ENCODE results near the gene CDR2L.

CDR2L gene

DNA sequence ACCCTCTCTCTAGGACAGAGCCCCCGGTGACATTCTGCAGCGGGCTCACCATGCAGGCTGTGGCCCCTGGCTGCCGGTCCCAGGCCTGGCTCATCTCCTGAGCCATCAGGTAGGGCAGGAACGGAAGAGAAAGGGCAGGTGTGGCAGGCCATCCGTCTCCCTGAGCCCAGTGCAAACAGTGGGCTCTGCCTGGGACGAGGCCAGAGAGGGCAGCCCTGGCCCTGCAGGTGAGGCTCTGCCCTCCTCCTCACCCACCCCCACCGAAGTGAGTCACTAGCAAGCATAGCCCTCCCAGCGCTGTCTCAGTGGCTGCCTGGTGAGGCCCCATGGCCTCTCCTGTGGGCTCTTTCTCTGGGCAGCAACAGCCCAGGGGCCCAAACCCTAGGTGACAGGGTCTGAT, 37.2 kb upstream of the CDR2L start:
- peaks cover 6% of the 10 kb centered on the region for H3K27me3 ChIP-seq (ENCODE audit: control insufficient read depth, low read length)
- TF ChIP-seq EZH2phosphoT487 (IDR thresholded peaks at IDR 0.05; ENCODE audit: borderline replicate concordance, low read length): no peak
- TF ChIP-seq, protein P1, sequence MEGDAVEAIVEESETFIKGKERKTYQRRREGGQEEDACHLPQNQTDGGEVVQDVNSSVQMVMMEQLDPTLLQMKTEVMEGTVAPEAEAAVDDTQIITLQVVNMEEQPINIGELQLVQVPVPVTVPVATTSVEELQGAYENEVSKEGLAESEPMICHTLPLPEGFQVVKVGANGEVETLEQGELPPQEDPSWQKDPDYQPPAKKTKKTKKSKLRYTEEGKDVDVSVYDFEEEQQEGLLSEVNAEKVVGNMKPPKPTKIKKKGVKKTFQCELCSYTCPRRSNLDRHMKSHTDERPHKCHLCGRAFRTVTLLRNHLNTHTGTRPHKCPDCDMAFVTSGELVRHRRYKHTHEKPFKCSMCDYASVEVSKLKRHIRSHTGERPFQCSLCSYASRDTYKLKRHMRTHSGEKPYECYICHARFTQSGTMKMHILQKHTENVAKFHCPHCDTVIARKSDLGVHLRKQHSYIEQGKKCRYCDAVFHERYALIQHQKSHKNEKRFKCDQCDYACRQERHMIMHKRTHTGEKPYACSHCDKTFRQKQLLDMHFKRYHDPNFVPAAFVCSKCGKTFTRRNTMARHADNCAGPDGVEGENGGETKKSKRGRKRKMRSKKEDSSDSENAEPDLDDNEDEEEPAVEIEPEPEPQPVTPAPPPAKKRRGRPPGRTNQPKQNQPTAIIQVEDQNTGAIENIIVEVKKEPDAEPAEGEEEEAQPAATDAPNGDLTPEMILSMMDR (IDR thresholded peaks at IDR 0.05; ENCODE audit: low read depth, low read length, poor library complexity, severe bottlenecking): no peak

DNA sequence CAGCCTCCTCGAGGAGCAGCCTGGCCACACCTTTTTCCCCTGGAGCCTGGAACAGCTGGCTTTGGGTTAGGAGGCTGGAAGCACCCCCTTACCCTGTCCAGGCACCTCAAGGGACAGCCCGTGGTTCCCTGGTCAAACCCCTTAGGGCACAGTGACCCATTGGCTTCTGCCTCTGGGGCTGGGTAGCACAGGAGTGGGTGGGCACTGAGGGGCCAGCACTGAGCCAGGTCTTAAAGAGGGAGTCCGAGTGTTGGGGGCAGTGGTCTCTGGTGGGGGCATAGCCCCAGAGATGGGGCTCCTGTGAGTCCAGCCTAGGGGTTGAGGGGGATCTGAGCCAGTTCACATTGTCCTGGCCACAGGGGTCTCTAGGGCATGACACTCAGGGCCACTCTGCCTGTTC, 36.4 kb upstream of the CDR2L start:
- Histone ChIP-seq H3K36me3 (ENCODE audit: control insufficient read depth, low read length) (no peaks in the 10 kb centered on the region), H3K4me3 (ENCODE audit: low read length) (no peak overlapping the region), H3K27me3 (ENCODE audit: control insufficient read depth, low read length) (no peaks in the 10 kb centered on the region), H4K20me1 (ENCODE audit: control insufficient read depth, insufficient read depth, low read depth, low read length) (no peaks in the 10 kb centered on the region), H3F3A (ENCODE audit: control insufficient read depth, insufficient read depth) (no peaks in the 10 kb centered on the region), H3K9me2 (replicated peaks; ENCODE audit: control insufficient read depth, low read length) (no peaks in the 10 kb centered on the region), H3K9me3 (ENCODE audit: control insufficient read depth, insufficient read depth, low read length) (no peaks in the 10 kb centered on the region), H3K4me2 (ENCODE audit: low read length) (no peak overlapping the region), H3K79me2 (ENCODE audit: control insufficient read depth, low read length) (no peaks in the 10 kb centered on the region), H3K4me1 (ENCODE audit: control insufficient read depth, low read length) (no peaks in the 10 kb centered on the region), H3K27ac (ENCODE audit: low read depth, low read length) (no peak overlapping the region)
- TF ChIP-seq, protein P1 (IDR thresholded peaks at IDR 0.05; ENCODE audit: low read depth, low read length, poor library complexity, severe bottlenecking): no peak
- TF ChIP-seq EZH2phosphoT487 (IDR thresholded peaks at IDR 0.05; ENCODE audit: borderline replicate concordance, low read length): no peak

More for the DNA sequence above, 37.2 kb upstream of the CDR2L start:
- Histone ChIP-seq H3F3A (ENCODE audit: control insufficient read depth, insufficient read depth) (no peaks in the 10 kb centered on the region), H4K20me1 (ENCODE audit: control insufficient read depth, insufficient read depth, low read depth, low read length) (no peaks in the 10 kb centered on the region), H3K4me3 (ENCODE audit: low read length) (no peak overlapping the region), H3K9me3 (ENCODE audit: control insufficient read depth, insufficient read depth, low read length) (no peaks in the 10 kb centered on the region), H3K79me2 (ENCODE audit: control insufficient read depth, low read length) (no peaks in the 10 kb centered on the region), H3K4me2 (ENCODE audit: low read length) (no peak overlapping the region), H3K9me2 (replicated peaks; ENCODE audit: control insufficient read depth, low read length) (no peaks in the 10 kb centered on the region), H3K4me1 (ENCODE audit: control insufficient read depth, low read length) (no peaks in the 10 kb centered on the region), H3K36me3 (ENCODE audit: control insufficient read depth, low read length) (no peaks in the 10 kb centered on the region), H3K27ac (ENCODE audit: low read depth, low read length) (no peak overlapping the region)

DNA sequence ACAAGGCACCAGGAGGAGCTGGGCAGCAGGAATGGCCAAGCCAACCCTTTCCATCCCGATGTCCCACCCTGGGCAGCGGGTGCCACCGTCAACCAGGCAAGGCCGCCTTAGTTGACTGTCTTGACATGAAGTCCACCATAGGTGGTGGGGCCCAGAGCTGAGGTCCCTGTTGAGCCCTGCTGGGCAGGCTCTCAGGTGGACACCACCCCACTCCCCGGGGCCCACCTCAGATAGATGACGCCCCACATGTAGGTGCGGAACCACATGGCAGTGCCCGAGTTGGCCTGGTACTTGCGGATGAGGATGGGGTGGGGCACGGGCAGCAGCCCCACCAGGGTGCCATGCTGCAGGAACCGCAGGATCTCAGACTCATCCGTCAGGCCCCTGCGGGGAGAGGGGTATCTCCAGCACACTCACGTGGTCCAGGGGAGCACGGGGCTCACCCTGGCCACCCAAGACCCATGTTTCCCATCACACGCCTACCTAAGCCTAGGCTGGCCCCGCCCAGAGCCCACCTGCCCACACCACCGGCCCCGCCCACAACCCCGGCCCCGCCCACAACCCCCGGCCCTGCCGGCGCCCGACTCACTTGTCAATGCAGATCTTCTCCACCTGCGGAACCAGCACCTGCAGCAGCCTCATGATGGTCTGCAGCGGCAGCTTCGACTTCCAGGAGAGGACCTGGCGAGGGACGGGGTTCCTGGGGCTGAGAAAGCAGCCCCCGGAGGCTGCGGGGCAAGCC, 35.6 kb upstream of the CDR2L start:
- TF ChIP-seq, protein P1 (IDR thresholded peaks at IDR 0.05; ENCODE audit: low read depth, low read length, poor library complexity, severe bottlenecking): no peak
- no peak for TF ChIP-seq EZH2phosphoT487 (IDR thresholded peaks at IDR 0.05; ENCODE audit: borderline replicate concordance, low read length)
- Histone ChIP-seq H3K4me1 (ENCODE audit: control insufficient read depth, low read length) (no peaks in the 10 kb centered on the region), H3K27ac (ENCODE audit: low read depth, low read length) (no peak overlapping the region), H3F3A (ENCODE audit: control insufficient read depth, insufficient read depth) (no peaks in the 10 kb centered on the region), H3K9me3 (ENCODE audit: control insufficient read depth, insufficient read depth, low read length) (no peaks in the 10 kb centered on the region), H3K4me2 (ENCODE audit: low read length) (no peak overlapping the region), H3K4me3 (ENCODE audit: low read length) (no peak overlapping the region), H3K36me3 (ENCODE audit: control insufficient read depth, low read length) (no peaks in the 10 kb centered on the region), H4K20me1 (ENCODE audit: control insufficient read depth, insufficient read depth, low read depth, low read length) (no peaks in the 10 kb centered on the region), H3K9me2 (replicated peaks; ENCODE audit: control insufficient read depth, low read length) (no peaks in the 10 kb centered on the region), H3K79me2 (ENCODE audit: control insufficient read depth, low read length) (no peaks in the 10 kb centered on the region), H3K27me3 (ENCODE audit: control insufficient read depth, low read length) (no peaks in the 10 kb centered on the region)

All from DOHH2 (cell line).